Vagina (tissue), 2 donors: ENCODE results near the gene PSAPL1. TPM values are rescaled to one million over a fixed set of nuclear protein-coding genes. Genes with fewer than 3 reads are reported as not detected.

Experiments
- DNase-seq, 2 donors: peaks; one replicate each; pipeline ENCODE4 v3.0.0-alpha.2; 2017; ENCODE audit errors: extremely low spot score in 2 of 2
- H3K27ac ChIP-seq: fragments of 200-600 bp; sonication (generic); one replicate; pipeline ENCODE4 v1.5.1; 2019
- H3K27me3 ChIP-seq: fragments of 200-600 bp; sonication (generic); one replicate; pipeline ENCODE4 v1.5.1; 2019
- H3K36me3 ChIP-seq, 2 donors: fragments of 200-600 bp; sonication (generic); one replicate each; pipeline ENCODE4 v1.5.1; 2017 to 2019
- H3K4me1 ChIP-seq: fragments of 200-600 bp; sonication (generic); one replicate; pipeline ENCODE4 v1.5.1; 2019
- H3K4me3 ChIP-seq, 2 donors: fragments of 200-600 bp; sonication (generic); 1 replicate in 1 of 2; 2 replicates in 1 of 2; pipeline ENCODE4 v1.5.1; 2016 to 2019
- H3K9me3 ChIP-seq: fragments of 200-600 bp; sonication (generic); one replicate; pipeline ENCODE4 v1.5.1; 2019
- CTCF ChIP-seq, 3 experiments: fragments of 450-650 bp in 2 of 3; fragments of 200-600 bp in 1 of 3; sonication (generic) in 1 of 3; IDR thresholded peaks; one replicate each; pipeline ENCODE4 v1.5.1; 2017 to 2019; ENCODE audit warnings: antibody characterized with exemption in 3 of 3, mild to moderate bottlenecking in 2 of 3, moderate library complexity in 2 of 3
- POLR2A ChIP-seq, 2 donors: fragments of 450-650 bp; IDR thresholded peaks; one replicate each; pipeline ENCODE4 v1.6.1; 2017; ENCODE audit warnings: antibody characterized with exemption in 2 of 2, mild to moderate bottlenecking in 2 of 2, moderate library complexity in 2 of 2
- POLR2AphosphoS5 ChIP-seq, 2 donors: sonication (generic); formaldehyde crosslinking; IDR thresholded peaks; one replicate each; pipeline ENCODE4 v1.9.0; 2017; ENCODE audit warnings: antibody characterized with exemption in 2 of 2, mild to moderate bottlenecking in 2 of 2, low read depth in 1 of 2; ENCODE audit not compliant: insufficient read depth in 1 of 2
- intact Hi-C: fragments of 100-400 bp; cut with DNase I; formaldehyde crosslinking; loops from one replicate; pipeline ENCODE4 v1.15.1; 2023
- total RNA-seq: library from RNA; depleted of rRNA; stranded (reverse); fragments of >200 nt; gene quantifications from one replicate; pipeline ENCODE4 v1.2.3, GENCODE V29; 2016

The PSAPL1 gene
- total RNA-seq, 1 donor from 2014 or later, result not detected

- no peak for TF ChIP-seq POLR2A (IDR thresholded peaks at IDR 0.05)
- TF ChIP-seq CTCF (IDR thresholded peaks at IDR 0.05), result no peak
- no peak for TF ChIP-seq POLR2AphosphoS5 (IDR thresholded peaks at IDR 0.05; ENCODE audit: insufficient read depth in 1 of 2, low read depth in 1 of 2)
- Histone ChIP-seq H3K4me1 (no peaks in the 10 kb centered on the region), H3K27ac (no peak overlapping the region), H3K4me3 (no peak overlapping the region), H3K9me3 (no peaks in the 10 kb centered on the region), H3K27me3 (no peaks in the 10 kb centered on the region), H3K36me3 (no peaks in the 10 kb centered on the region)
- DNase-seq, result no peak
- intact Hi-C loops, result no loop called here
These were observed 22.7 kb downstream of the PSAPL1 start for GRCh38 chr4:7411896-7412553.

GRCh38 chr4:7411491-7411890 is 23.2 kb downstream of the PSAPL1 start:
- Histone ChIP-seq H3K27me3 (no peaks in the 10 kb centered on the region), H3K9me3 (no peaks in the 10 kb centered on the region), H3K4me3 (no peak overlapping the region), H3K4me1 (no peaks in the 10 kb centered on the region), H3K27ac (no peak overlapping the region), H3K36me3 (no peaks in the 10 kb centered on the region)
- intact Hi-C loops, result no loop called here
- no peak for DNase-seq
- TF ChIP-seq CTCF (IDR thresholded peaks at IDR 0.05) (no peak), POLR2AphosphoS5 (IDR thresholded peaks at IDR 0.05; ENCODE audit: insufficient read depth in 1 of 2, low read depth in 1 of 2) (no peak)

GRCh38 chr4:7410446-7410845 is 24.3 kb downstream of the PSAPL1 start:
- Histone ChIP-seq H3K36me3 (no peaks in the 10 kb centered on the region), H3K4me1 (no peaks in the 10 kb centered on the region), H3K9me3 (no peaks in the 10 kb centered on the region), H3K27me3 (no peaks in the 10 kb centered on the region), H3K4me3 (no peak overlapping the region), H3K27ac (no peak overlapping the region)
- intact Hi-C loops, result no loop called here
- TF ChIP-seq POLR2AphosphoS5 (IDR thresholded peaks at IDR 0.05; ENCODE audit: insufficient read depth in 1 of 2, low read depth in 1 of 2), result no peak
- no peak for TF ChIP-seq CTCF (IDR thresholded peaks at IDR 0.05)
- TF ChIP-seq POLR2A (IDR thresholded peaks at IDR 0.05), result no peak
- no peak for DNase-seq

- Histone ChIP-seq H3K4me1 (no peaks in the 10 kb centered on the region), H3K36me3 (no peaks in the 10 kb centered on the region), H3K4me3 (no peak overlapping the region), H3K27me3 (no peaks in the 10 kb centered on the region), H3K27ac (no peak overlapping the region), H3K9me3 (no peaks in the 10 kb centered on the region)
- no peak for TF ChIP-seq POLR2A (IDR thresholded peaks at IDR 0.05)
- TF ChIP-seq POLR2AphosphoS5 (IDR thresholded peaks at IDR 0.05; ENCODE audit: insufficient read depth in 1 of 2, low read depth in 1 of 2), result no peak
- no peak for TF ChIP-seq CTCF (IDR thresholded peaks at IDR 0.05)
- intact Hi-C loops, result no loop called here
- no peak for DNase-seq
These were observed 26.6 kb downstream of the PSAPL1 start for GRCh38 chr4:7408166-7408565.

GRCh38 chr4:7403001-7403400 is 31.7 kb downstream of the PSAPL1 start:
- Histone ChIP-seq H3K36me3 (no peaks in the 10 kb centered on the region), H3K4me3 (no peak overlapping the region), H3K27me3 (no peaks in the 10 kb centered on the region), H3K9me3 (no peaks in the 10 kb centered on the region), H3K4me1 (no peaks in the 10 kb centered on the region), H3K27ac (no peak overlapping the region)
- intact Hi-C loops, result no loop called here
- no peak for DNase-seq
- no peak for TF ChIP-seq POLR2AphosphoS5 (IDR thresholded peaks at IDR 0.05; ENCODE audit: insufficient read depth in 1 of 2, low read depth in 1 of 2)
- TF ChIP-seq POLR2A (IDR thresholded peaks at IDR 0.05), result no peak
- no peak for TF ChIP-seq CTCF (IDR thresholded peaks at IDR 0.05)
